Esophagus squamous epithelium (tissue), 4 donors: Measurements from ENCODE around the gene FAM209A.

Experiments
- POLR2A ChIP-seq, 4 donors: fragments of 450-650 bp; IDR thresholded peaks; one replicate each; pipeline ENCODE4 v1.6.1; 2017; ENCODE audit warnings: antibody characterized with exemption in 4 of 4, mild to moderate bottlenecking in 4 of 4, moderate library complexity in 3 of 4
- TF ChIP-seq, protein P1 (sequence below), 6 experiments: fragments of 450-650 bp in 4 of 6; fragments of 200-600 bp in 2 of 6; sonication (generic) in 2 of 6; IDR thresholded peaks; one replicate each; pipeline ENCODE4 v1.5.1; 2016 to 2019; ENCODE audit warnings: antibody characterized with exemption in 6 of 6, mild to moderate bottlenecking in 4 of 6, moderate library complexity in 4 of 6

GRCh38 chr20:56554869-56555268, 30.3 kb downstream of the FAM209A start:
- TF ChIP-seq POLR2A (IDR thresholded peaks at IDR 0.05): peak in 1 of 4 donors; percentile 9
- TF ChIP-seq, protein P1, sequence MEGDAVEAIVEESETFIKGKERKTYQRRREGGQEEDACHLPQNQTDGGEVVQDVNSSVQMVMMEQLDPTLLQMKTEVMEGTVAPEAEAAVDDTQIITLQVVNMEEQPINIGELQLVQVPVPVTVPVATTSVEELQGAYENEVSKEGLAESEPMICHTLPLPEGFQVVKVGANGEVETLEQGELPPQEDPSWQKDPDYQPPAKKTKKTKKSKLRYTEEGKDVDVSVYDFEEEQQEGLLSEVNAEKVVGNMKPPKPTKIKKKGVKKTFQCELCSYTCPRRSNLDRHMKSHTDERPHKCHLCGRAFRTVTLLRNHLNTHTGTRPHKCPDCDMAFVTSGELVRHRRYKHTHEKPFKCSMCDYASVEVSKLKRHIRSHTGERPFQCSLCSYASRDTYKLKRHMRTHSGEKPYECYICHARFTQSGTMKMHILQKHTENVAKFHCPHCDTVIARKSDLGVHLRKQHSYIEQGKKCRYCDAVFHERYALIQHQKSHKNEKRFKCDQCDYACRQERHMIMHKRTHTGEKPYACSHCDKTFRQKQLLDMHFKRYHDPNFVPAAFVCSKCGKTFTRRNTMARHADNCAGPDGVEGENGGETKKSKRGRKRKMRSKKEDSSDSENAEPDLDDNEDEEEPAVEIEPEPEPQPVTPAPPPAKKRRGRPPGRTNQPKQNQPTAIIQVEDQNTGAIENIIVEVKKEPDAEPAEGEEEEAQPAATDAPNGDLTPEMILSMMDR (IDR thresholded peaks at IDR 0.05): peak in 3 of 6 experiments; percentile 20 to 56 (median 42)
